Smooth muscle cell (in vitro differentiated cells): ENCODE data around the gene EDNRB. TPM values are rescaled to one million over a fixed set of nuclear protein-coding genes. Genes with fewer than 3 reads are reported as not detected.

ENCODE experiments used
- DNase-seq: peaks from one replicate; lab custom pipeline; 2025; ENCODE audit not compliant: unreplicated experiment; lab: John Stamatoyannopoulos, UW
- H2AFZ ChIP-seq: fragments of 200-600 bp; sonication (generic); 2 replicates; pipeline ENCODE4 v1.6.0; 2016; ENCODE audit warnings: antibody characterized with exemption, low read depth, mild to moderate bottlenecking
- H3F3A ChIP-seq: fragments of 200-600 bp; sonication (generic); 2 replicates; pipeline ENCODE4 v1.6.0; 2017; ENCODE audit warnings: antibody characterized with exemption, low read depth
- H3K27ac ChIP-seq: fragments of 200-600 bp; sonication (generic); 2 replicates; pipeline ENCODE4 v1.5.1; 2016; ENCODE audit warnings: low read depth, mild to moderate bottlenecking
- H3K27me3 ChIP-seq: fragments of 200-600 bp; sonication (generic); 2 replicates; pipeline ENCODE4 v1.6.1; 2016; ENCODE audit warnings: low read depth, mild to moderate bottlenecking
- H3K36me3 ChIP-seq: fragments of 200-600 bp; sonication (generic); 2 replicates; pipeline ENCODE4 v1.5.1; 2016; ENCODE audit warnings: low read depth
- H3K4me1 ChIP-seq: fragments of 200-600 bp; sonication (generic); 2 replicates; pipeline ENCODE4 v1.5.1; 2016; ENCODE audit warnings: low read depth
- H3K4me2 ChIP-seq: fragments of 200-600 bp; sonication (generic); 2 replicates; pipeline ENCODE4 v1.6.0; 2016; ENCODE audit warnings: mild to moderate bottlenecking
- H3K4me3 ChIP-seq: fragments of 200-600 bp; sonication (generic); 2 replicates; pipeline ENCODE4 v1.5.1; 2016; ENCODE audit warnings: mild to moderate bottlenecking
- H3K79me2 ChIP-seq: fragments of 200-600 bp; sonication (generic); 2 replicates; pipeline ENCODE4 v1.6.0; 2016; ENCODE audit warnings: low read depth, mild to moderate bottlenecking
- H3K9ac ChIP-seq: fragments of 200-600 bp; sonication (generic); 2 replicates; pipeline ENCODE4 v1.6.0; 2016; ENCODE audit warnings: low read depth
- H3K9me3 ChIP-seq: fragments of 200-600 bp; sonication (generic); replicated peaks from 2 replicates; pipeline ENCODE4 v1.5.1; 2016; ENCODE audit warnings: low read depth
- H4K20me1 ChIP-seq: fragments of 200-600 bp; sonication (generic); 2 replicates; pipeline ENCODE4 v1.6.0; 2016; ENCODE audit warnings: low read depth
- WGBS: methylation state at CpG from one replicate; pipeline ENCODE4 v1.1.7; 2016; ENCODE audit warnings: low lambda C conversion rate; 5-methylcytosine and 5-hydroxymethylcytosine counted together
- polyA plus RNA-seq: library from polyadenylated mRNA; unstranded; fragments of >200 nt; fragmentation: Nextera tagmentation; extraction: Ambion mirVana; gene quantifications from 2 replicates; pipeline ENCODE4 v1.2.1, GENCODE V29; 2016
- total RNA-seq: library from RNA; depleted of rRNA; stranded (reverse); fragments of >200 nt; gene quantifications from 2 replicates; pipeline ENCODE4 v1.2.3, GENCODE V29; 2014
- TF ChIP-seq, protein P1 (sequence below): fragments of 200-600 bp; sonication (generic); IDR thresholded peaks from 2 replicates; pipeline ENCODE4 v1.5.1; 2017; ENCODE audit warnings: borderline replicate concordance, mild to moderate bottlenecking, antibody characterized with exemption; ENCODE audit not compliant: insufficient read depth, poor library complexity, severe bottlenecking

Gene EDNRB
- total and polyA plus RNA-seq, 2 experiments from 2014 or later: 1.1 to 2.9 TPM

GRCh38 chr13:77928909-77929308, 10.3 kb upstream of the EDNRB start:
- Histone ChIP-seq H2AFZ (no peak overlapping the region), H3K79me2 (no peaks in the 10 kb centered on the region), H3K27me3 (no peaks in the 10 kb centered on the region), H3K4me3 (no peak overlapping the region), H3F3A (no peaks in the 10 kb centered on the region), H3K27ac (no peak overlapping the region), H3K4me2 (no peak overlapping the region), H4K20me1 (no peaks in the 10 kb centered on the region), H3K4me1 (peaks cover 4% of the 10 kb centered on the region), H3K36me3 (no peaks in the 10 kb centered on the region), H3K9ac (no peak overlapping the region), H3K9me3 (no peaks in the 10 kb centered on the region)
- WGBS: 17% methylated on average over 2 of the region's 2 CpGs
- TF ChIP-seq, protein P1, sequence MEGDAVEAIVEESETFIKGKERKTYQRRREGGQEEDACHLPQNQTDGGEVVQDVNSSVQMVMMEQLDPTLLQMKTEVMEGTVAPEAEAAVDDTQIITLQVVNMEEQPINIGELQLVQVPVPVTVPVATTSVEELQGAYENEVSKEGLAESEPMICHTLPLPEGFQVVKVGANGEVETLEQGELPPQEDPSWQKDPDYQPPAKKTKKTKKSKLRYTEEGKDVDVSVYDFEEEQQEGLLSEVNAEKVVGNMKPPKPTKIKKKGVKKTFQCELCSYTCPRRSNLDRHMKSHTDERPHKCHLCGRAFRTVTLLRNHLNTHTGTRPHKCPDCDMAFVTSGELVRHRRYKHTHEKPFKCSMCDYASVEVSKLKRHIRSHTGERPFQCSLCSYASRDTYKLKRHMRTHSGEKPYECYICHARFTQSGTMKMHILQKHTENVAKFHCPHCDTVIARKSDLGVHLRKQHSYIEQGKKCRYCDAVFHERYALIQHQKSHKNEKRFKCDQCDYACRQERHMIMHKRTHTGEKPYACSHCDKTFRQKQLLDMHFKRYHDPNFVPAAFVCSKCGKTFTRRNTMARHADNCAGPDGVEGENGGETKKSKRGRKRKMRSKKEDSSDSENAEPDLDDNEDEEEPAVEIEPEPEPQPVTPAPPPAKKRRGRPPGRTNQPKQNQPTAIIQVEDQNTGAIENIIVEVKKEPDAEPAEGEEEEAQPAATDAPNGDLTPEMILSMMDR: no peak
- DNase-seq: no peak

DNA sequence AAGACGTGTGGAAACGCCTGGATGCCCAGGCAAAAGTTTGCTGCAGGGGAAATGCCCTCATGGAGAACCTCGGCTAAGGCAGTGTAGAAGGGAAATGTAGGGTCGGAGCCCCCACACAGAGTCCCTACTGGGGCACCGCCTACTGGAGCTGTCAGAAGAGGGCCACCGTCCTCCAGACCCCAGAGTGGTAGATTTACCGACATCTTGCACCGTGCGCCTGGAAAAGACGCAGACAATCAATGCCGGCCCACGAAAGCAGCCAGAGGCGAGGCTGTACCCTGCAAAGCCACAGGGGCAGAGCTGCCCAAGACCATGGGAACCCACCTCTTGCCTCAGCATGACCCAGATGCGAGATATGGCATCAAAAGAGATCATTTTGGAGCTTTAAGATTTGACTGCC, 7.0 kb upstream of the EDNRB start:
- Histone ChIP-seq H4K20me1 (no peaks in the 10 kb centered on the region), H3F3A (no peaks in the 10 kb centered on the region), H3K79me2 (no peaks in the 10 kb centered on the region), H3K9me3 (no peaks in the 10 kb centered on the region), H3K27me3 (no peaks in the 10 kb centered on the region), H3K4me1 (no peaks in the 10 kb centered on the region), H3K9ac (no peak overlapping the region), H3K27ac (no peak overlapping the region), H2AFZ (no peak overlapping the region), H3K4me3 (no peak overlapping the region), H3K4me2 (no peak overlapping the region), H3K36me3 (no peaks in the 10 kb centered on the region)
- WGBS: 93% methylated on average over 14 of the region's 14 CpGs
- DNase-seq: no peak
- TF ChIP-seq, protein P1: no peak

DNA sequence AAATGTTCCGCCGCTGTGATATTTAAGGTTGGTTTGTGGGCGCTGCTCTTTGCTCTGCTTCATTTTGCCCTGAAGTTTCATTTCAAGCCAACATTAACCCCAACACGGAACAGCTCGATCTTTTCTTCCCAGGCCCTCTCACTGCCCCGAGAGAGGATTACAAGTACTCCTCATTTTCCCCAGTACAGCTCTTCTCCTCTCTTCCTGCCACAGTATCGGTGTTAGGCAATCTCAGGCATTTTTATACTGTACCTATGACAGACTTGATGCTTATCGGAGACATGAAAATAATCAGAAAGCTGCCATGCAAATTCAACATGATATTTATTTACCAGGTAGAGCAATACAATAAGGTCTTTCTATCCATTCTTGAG, 1.3 kb upstream of the EDNRB start:
- Histone ChIP-seq H3K4me3 (peak overlapping the region; percentile 68), H3K27ac (no peak overlapping the region), H3K9ac (no peak overlapping the region), H3K27me3 (no peaks in the 10 kb centered on the region), H3K9me3 (no peaks in the 10 kb centered on the region), H3K36me3 (no peaks in the 10 kb centered on the region), H2AFZ (peak overlapping the region; percentile 95), H3K79me2 (no peaks in the 10 kb centered on the region), H3F3A (no peaks in the 10 kb centered on the region), H3K4me1 (no peaks in the 10 kb centered on the region), H3K4me2 (peak overlapping the region; percentile 93), H4K20me1 (no peaks in the 10 kb centered on the region)
- TF ChIP-seq, protein P1: no peak
- 63% methylated on average over 8 of the region's 8 CpGs for WGBS
- no peak for DNase-seq

DNA sequence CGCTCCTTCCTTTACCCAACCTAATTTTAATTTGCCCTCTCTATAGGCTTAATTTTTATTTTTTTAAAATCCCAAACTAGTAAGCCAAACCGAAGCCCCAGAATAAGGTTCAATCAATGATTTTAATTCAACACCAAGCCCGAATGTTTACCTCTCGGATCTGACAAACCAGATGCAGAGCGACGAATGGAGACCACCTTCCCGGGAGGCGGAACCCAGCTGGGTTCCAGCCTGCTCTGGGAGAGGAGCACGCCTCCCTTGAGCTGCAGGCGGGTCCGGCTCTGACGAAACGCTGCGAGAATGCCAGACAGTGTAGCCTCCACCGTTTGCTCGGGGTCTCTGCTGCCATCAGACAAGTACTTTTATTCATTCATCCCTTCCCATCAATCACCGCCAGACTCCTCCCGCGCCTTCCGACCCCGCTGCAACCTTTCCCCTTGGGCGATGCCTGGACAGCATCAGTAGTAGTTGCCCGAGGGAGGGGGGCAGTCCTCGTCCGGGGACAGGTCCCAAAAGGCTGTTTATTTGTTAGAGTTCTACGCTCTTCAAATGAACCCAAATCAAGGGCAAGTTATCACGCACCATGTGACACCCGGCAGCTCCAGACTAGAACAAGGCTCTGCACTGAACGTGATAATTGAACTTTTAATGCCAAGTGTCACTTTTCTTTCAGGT, 752 bp upstream of the EDNRB start:
- 3% methylated on average over 29 of the region's 29 CpGs for WGBS
- Histone ChIP-seq H4K20me1 (no peaks in the 10 kb centered on the region), H2AFZ (peak overlapping the region; percentile 95), H3F3A (no peaks in the 10 kb centered on the region), H3K79me2 (no peaks in the 10 kb centered on the region), H3K9ac (no peak overlapping the region), H3K27me3 (no peaks in the 10 kb centered on the region), H3K4me2 (peak overlapping the region; percentile 93), H3K36me3 (no peaks in the 10 kb centered on the region), H3K27ac (no peak overlapping the region), H3K4me1 (no peaks in the 10 kb centered on the region), H3K4me3 (peak overlapping the region; percentile 68), H3K9me3 (no peaks in the 10 kb centered on the region)
- TF ChIP-seq, protein P1: no peak
- peak; percentile 4 for DNase-seq
